ENCODE results near the gene CLTCL1. TPM values are rescaled to one million over a fixed set of nuclear protein-coding genes. Genes with fewer than 3 reads are reported as not detected.

CLTCL1 gene
- total and polyA plus RNA-seq, 4 donors: 12.3 to 20.9 (median 15.7) TPM

GRCh38 chr22:19213442-19214077 lies 78.0 kb downstream of the CLTCL1 start:
- H3K27me3 ChIP-seq (ENCODE audit: control insufficient read depth, insufficient read depth, low read length): no peaks in the 10 kb centered on the region
- no peaks in the 10 kb centered on the region for H3K9me3 ChIP-seq (ENCODE audit: control insufficient read depth, insufficient read depth, low read length)
- H3K4me3 ChIP-seq (ENCODE audit: low read depth, low read length): no peak overlapping the region
- H3K4me1 ChIP-seq (ENCODE audit: control insufficient read depth, insufficient read depth, low read length): no peaks in the 10 kb centered on the region
- DNase-seq (ENCODE audit: low read depth in 4 of 6, low spot score in 6 of 6): peak in 2 of 6 donors; percentile 14 to 23
- H3K36me3 ChIP-seq (ENCODE audit: control insufficient read depth, insufficient read depth, low read length): peaks cover 20% of the 10 kb centered on the region
- WGBS (ENCODE audit: insufficient coverage): 53% methylated on average over 4 of the region's 9 CpGs
- no peak overlapping the region for H3K27ac ChIP-seq (ENCODE audit: low read depth, low read length)

GRCh38 chr22:19213001-19213400 lies 78.5 kb downstream of the CLTCL1 start:
- Histone ChIP-seq H3K4me3 (ENCODE audit: low read depth, low read length) (no peak overlapping the region), H3K4me1 (ENCODE audit: control insufficient read depth, insufficient read depth, low read length) (no peaks in the 10 kb centered on the region), H3K36me3 (ENCODE audit: control insufficient read depth, insufficient read depth, low read length) (peaks cover 20% of the 10 kb centered on the region), H3K27ac (ENCODE audit: low read depth, low read length) (no peak overlapping the region), H3K27me3 (ENCODE audit: control insufficient read depth, insufficient read depth, low read length) (no peaks in the 10 kb centered on the region), H3K9me3 (ENCODE audit: control insufficient read depth, insufficient read depth, low read length) (no peaks in the 10 kb centered on the region)
- no peak for DNase-seq (ENCODE audit: low read depth in 4 of 6, low spot score in 6 of 6)
- WGBS (ENCODE audit: insufficient coverage): no CpG with 5 or more reads among the region's 1 CpG

- no peak for DNase-seq (ENCODE audit: low read depth in 4 of 6, low spot score in 6 of 6)
- H3K4me3 ChIP-seq (ENCODE audit: low read depth, low read length): no peak overlapping the region
- no peaks in the 10 kb centered on the region for H3K9me3 ChIP-seq (ENCODE audit: control insufficient read depth, insufficient read depth, low read length)
- whole genome bisulfite sequencing (ENCODE audit: insufficient coverage): 89% methylated on average over 1 of the region's 1 CpG
- no peaks in the 10 kb centered on the region for H3K4me1 ChIP-seq (ENCODE audit: control insufficient read depth, insufficient read depth, low read length)
- no peak overlapping the region for H3K27ac ChIP-seq (ENCODE audit: low read depth, low read length)
- H3K27me3 ChIP-seq (ENCODE audit: control insufficient read depth, insufficient read depth, low read length): no peaks in the 10 kb centered on the region
- H3K36me3 ChIP-seq (ENCODE audit: control insufficient read depth, insufficient read depth, low read length): peaks cover 22% of the 10 kb centered on the region
Observed at GRCh38 chr22:19212302-19212870, 79.1 kb downstream of the CLTCL1 start.

GRCh38 chr22:19210188-19210587 lies 81.3 kb downstream of the CLTCL1 start:
- no peaks in the 10 kb centered on the region for H3K9me3 ChIP-seq (ENCODE audit: control insufficient read depth, insufficient read depth, low read length)
- no peak overlapping the region for H3K4me3 ChIP-seq (ENCODE audit: low read depth, low read length)
- H3K27me3 ChIP-seq (ENCODE audit: control insufficient read depth, insufficient read depth, low read length): no peaks in the 10 kb centered on the region
- over 99% methylated on average over 12 of the region's 14 CpGs for WGBS (ENCODE audit: insufficient coverage)
- no peak overlapping the region for H3K27ac ChIP-seq (ENCODE audit: low read depth, low read length)
- H3K4me1 ChIP-seq (ENCODE audit: control insufficient read depth, insufficient read depth, low read length): no peaks in the 10 kb centered on the region
- no peak for DNase-seq (ENCODE audit: low read depth in 4 of 6, low spot score in 6 of 6)
- peaks cover 15% of the 10 kb centered on the region for H3K36me3 ChIP-seq (ENCODE audit: control insufficient read depth, insufficient read depth, low read length)

- Histone ChIP-seq H3K4me1 (ENCODE audit: control insufficient read depth, insufficient read depth, low read length) (no peaks in the 10 kb centered on the region), H3K4me3 (ENCODE audit: low read depth, low read length) (no peak overlapping the region), H3K27ac (ENCODE audit: low read depth, low read length) (no peak overlapping the region), H3K27me3 (ENCODE audit: control insufficient read depth, insufficient read depth, low read length) (no peaks in the 10 kb centered on the region), H3K9me3 (ENCODE audit: control insufficient read depth, insufficient read depth, low read length) (no peaks in the 10 kb centered on the region), H3K36me3 (ENCODE audit: control insufficient read depth, insufficient read depth, low read length) (peaks cover 16% of the 10 kb centered on the region)
- WGBS (ENCODE audit: insufficient coverage): 100% methylated on average over 1 of the region's 4 CpGs
- DNase-seq (ENCODE audit: low read depth in 4 of 6, low spot score in 6 of 6): no peak
Observed at GRCh38 chr22:19208287-19208847, 83.2 kb downstream of the CLTCL1 start.

GRCh38 chr22:19207884-19208283 lies 83.6 kb downstream of the CLTCL1 start:
- H3K4me1 ChIP-seq (ENCODE audit: control insufficient read depth, insufficient read depth, low read length): no peaks in the 10 kb centered on the region
- H3K36me3 ChIP-seq (ENCODE audit: control insufficient read depth, insufficient read depth, low read length): peaks cover 18% of the 10 kb centered on the region
- H3K27ac ChIP-seq (ENCODE audit: low read depth, low read length): no peak overlapping the region
- H3K9me3 ChIP-seq (ENCODE audit: control insufficient read depth, insufficient read depth, low read length): no peaks in the 10 kb centered on the region
- no peak overlapping the region for H3K4me3 ChIP-seq (ENCODE audit: low read depth, low read length)
- no peak for DNase-seq (ENCODE audit: low read depth in 4 of 6, low spot score in 6 of 6)
- 86% methylated on average over 5 of the region's 5 CpGs for WGBS (ENCODE audit: insufficient coverage)
- no peaks in the 10 kb centered on the region for H3K27me3 ChIP-seq (ENCODE audit: control insufficient read depth, insufficient read depth, low read length)

GRCh38 chr22:19207401-19207808 lies 84.1 kb downstream of the CLTCL1 start:
- WGBS (ENCODE audit: insufficient coverage): 61% methylated on average over 9 of the region's 9 CpGs
- Histone ChIP-seq H3K4me1 (ENCODE audit: control insufficient read depth, insufficient read depth, low read length) (no peaks in the 10 kb centered on the region), H3K36me3 (ENCODE audit: control insufficient read depth, insufficient read depth, low read length) (peaks cover 18% of the 10 kb centered on the region), H3K4me3 (ENCODE audit: low read depth, low read length) (no peak overlapping the region), H3K9me3 (ENCODE audit: control insufficient read depth, insufficient read depth, low read length) (no peaks in the 10 kb centered on the region), H3K27ac (ENCODE audit: low read depth, low read length) (no peak overlapping the region), H3K27me3 (ENCODE audit: control insufficient read depth, insufficient read depth, low read length) (no peaks in the 10 kb centered on the region)
- no peak for DNase-seq (ENCODE audit: low read depth in 4 of 6, low spot score in 6 of 6)

- Histone ChIP-seq H3K4me1 (ENCODE audit: control insufficient read depth, insufficient read depth, low read length) (no peaks in the 10 kb centered on the region), H3K27me3 (ENCODE audit: control insufficient read depth, insufficient read depth, low read length) (no peaks in the 10 kb centered on the region), H3K9me3 (ENCODE audit: control insufficient read depth, insufficient read depth, low read length) (no peaks in the 10 kb centered on the region), H3K36me3 (ENCODE audit: control insufficient read depth, insufficient read depth, low read length) (peaks cover 24% of the 10 kb centered on the region), H3K4me3 (ENCODE audit: low read depth, low read length) (no peak overlapping the region), H3K27ac (ENCODE audit: low read depth, low read length) (no peak overlapping the region)
- DNase-seq (ENCODE audit: low read depth in 4 of 6, low spot score in 6 of 6): no peak
- 90% methylated on average over 2 of the region's 6 CpGs for WGBS (ENCODE audit: insufficient coverage)
Observed at GRCh38 chr22:19206287-19206686, 85.2 kb downstream of the CLTCL1 start.

GRCh38 chr22:19204640-19205039 lies 86.9 kb downstream of the CLTCL1 start:
- Histone ChIP-seq H3K27ac (ENCODE audit: low read depth, low read length) (no peak overlapping the region), H3K4me3 (ENCODE audit: low read depth, low read length) (no peak overlapping the region), H3K36me3 (ENCODE audit: control insufficient read depth, insufficient read depth, low read length) (peaks cover 20% of the 10 kb centered on the region), H3K27me3 (ENCODE audit: control insufficient read depth, insufficient read depth, low read length) (no peaks in the 10 kb centered on the region), H3K4me1 (ENCODE audit: control insufficient read depth, insufficient read depth, low read length) (no peaks in the 10 kb centered on the region), H3K9me3 (ENCODE audit: control insufficient read depth, insufficient read depth, low read length) (no peaks in the 10 kb centered on the region)
- no peak for DNase-seq (ENCODE audit: low read depth in 4 of 6, low spot score in 6 of 6)
- 69% methylated on average over 2 of the region's 4 CpGs for WGBS (ENCODE audit: insufficient coverage)

- H3K27me3 ChIP-seq (ENCODE audit: control insufficient read depth, insufficient read depth, low read length): no peaks in the 10 kb centered on the region
- no peak for DNase-seq (ENCODE audit: low read depth in 4 of 6, low spot score in 6 of 6)
- H3K27ac ChIP-seq (ENCODE audit: low read depth, low read length): no peak overlapping the region
- H3K36me3 ChIP-seq (ENCODE audit: control insufficient read depth, insufficient read depth, low read length): peaks cover 15% of the 10 kb centered on the region
- no peak overlapping the region for H3K4me3 ChIP-seq (ENCODE audit: low read depth, low read length)
- H3K9me3 ChIP-seq (ENCODE audit: control insufficient read depth, insufficient read depth, low read length): no peaks in the 10 kb centered on the region
- H3K4me1 ChIP-seq (ENCODE audit: control insufficient read depth, insufficient read depth, low read length): peaks cover 5% of the 10 kb centered on the region
- WGBS (ENCODE audit: insufficient coverage): 87% methylated on average over 8 of the region's 8 CpGs
Observed at GRCh38 chr22:19203834-19204233, 87.7 kb downstream of the CLTCL1 start.

All from spinal cord (tissue), 10 donors.